GM18526 (cell line): ENCODE results near the gene CNIH2.
A peak's percentile ranks its signal among the peaks of the same experiment; 100 is the strongest.

Experiments
- POLR2A ChIP-seq: IDR thresholded peaks from 3 replicates; pipeline ENCODE4 v1.6.1; 2011; ENCODE audit not compliant: insufficient read length; ENCODE audit errors: extremely low read depth

The CNIH2 gene

DNA sequence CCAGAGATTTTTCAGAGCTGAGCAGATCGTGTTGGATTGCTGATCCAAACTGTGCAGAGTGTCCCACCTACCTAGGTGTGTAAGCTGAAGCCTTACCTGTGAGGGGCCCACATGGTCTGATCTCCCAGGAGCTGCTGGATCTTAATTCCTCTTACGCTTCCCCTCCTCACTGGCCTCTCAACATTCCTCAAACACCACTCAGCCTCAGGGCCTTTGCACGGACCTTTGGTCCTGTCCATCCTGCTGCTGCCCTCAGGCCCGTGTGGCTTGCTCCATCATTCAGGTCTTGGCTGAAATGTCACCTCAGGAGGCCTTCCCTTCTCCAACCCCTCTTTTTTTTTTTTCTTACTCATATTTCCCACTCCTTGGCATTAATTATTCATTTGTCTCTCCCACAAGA lies 30.7 kb upstream of the CNIH2 start:
- no peak for TF ChIP-seq POLR2A

DNA sequence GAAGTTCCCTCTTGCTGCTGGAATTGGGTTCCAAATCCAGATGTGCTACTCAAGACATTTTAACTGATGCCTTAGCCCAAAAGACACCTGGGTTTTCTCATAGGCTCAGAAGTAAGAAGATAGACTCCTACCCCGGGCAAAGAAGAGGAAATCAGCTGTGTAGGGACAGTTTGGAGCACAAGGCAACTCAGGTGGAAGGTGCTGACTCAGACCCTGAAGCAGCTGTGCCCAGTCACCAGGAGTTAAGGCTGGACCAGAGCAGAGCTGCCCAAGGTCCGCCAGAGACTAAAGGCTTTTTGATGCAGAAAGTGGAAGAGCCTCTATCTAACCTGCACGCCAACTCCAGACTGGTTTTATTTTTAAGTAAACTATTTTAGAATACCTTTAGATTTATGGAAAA lies 30.2 kb upstream of the CNIH2 start:
- TF ChIP-seq POLR2A: no peak

DNA sequence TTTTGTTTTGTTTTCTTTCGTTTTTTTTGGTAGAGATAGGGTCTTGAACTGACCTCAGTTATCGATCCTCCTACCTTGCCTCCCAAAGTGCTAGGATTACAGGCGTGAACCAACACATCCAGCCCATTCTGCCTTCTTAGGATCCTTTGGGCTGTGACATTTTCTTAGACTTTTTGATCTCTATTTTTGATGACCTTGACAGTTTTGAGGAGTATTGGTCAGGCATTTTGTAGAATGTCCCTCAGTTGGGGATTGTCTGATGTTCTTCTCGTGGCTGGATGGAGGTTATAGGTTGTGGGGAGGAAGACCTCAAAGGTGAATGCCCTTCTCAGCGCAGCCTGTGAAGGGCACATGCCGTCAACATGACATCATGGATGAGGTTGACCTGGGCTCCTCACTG lies 29.1 kb upstream of the CNIH2 start:
- no peak for TF ChIP-seq POLR2A

DNA sequence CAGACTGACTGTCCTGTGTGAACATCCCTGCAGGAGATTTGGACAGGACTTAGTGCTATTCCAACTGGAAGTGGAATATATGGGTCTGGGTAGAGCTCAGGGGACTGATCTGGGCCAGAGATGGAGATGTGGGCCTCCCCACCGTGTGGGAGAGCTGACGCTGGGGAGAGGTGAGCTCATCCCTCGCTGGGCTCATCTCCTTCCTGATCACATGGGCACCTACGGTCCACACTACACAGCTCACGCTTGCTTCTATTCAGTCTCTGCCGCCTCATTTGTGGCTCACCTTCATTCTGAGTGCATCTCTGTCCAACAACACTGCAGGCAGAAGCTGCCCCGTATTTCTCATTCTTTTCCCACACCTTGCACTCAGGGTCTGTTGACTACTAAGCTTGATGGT lies 26.2 kb upstream of the CNIH2 start:
- TF ChIP-seq POLR2A: no peak

DNA sequence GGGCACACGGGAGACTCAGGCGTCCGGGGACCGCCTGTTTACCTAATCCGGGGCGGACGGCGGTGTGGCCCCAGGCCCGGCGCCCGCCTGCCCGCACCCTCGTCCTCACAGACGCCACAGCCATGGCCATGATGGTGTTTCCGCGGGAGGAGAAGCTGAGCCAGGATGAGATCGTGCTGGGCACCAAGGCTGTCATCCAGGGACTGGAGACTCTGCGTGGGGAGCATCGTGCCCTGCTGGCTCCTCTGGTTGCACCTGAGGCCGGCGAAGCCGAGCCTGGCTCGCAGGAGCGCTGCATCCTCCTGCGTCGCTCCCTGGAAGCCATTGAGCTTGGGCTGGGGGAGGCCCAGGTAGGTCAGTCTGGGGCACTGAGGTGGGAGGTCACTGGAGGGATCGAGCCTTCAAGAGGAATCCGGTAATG lies 19.5 kb upstream of the CNIH2 start:
- no peak for TF ChIP-seq POLR2A

DNA sequence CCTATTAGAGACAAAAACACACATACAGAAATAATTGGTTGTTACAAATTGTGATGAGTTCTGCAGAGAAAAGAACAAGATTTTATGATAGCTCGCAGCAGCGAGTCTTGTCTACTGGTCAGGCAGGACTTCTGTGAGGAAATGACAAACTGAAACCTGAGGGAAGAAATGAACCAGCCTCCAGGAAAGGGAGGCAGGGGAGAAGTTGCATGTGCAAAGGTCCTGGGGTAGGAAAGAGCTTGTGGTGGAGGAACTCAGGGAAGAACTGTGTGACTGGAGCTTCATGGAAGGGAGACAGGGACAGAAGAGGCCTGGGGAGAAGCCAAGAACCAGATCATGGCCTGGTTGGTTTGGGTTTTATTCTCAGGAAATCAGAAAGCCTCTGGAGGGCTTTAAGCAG lies 18.8 kb upstream of the CNIH2 start:
- TF ChIP-seq POLR2A: no peak

DNA sequence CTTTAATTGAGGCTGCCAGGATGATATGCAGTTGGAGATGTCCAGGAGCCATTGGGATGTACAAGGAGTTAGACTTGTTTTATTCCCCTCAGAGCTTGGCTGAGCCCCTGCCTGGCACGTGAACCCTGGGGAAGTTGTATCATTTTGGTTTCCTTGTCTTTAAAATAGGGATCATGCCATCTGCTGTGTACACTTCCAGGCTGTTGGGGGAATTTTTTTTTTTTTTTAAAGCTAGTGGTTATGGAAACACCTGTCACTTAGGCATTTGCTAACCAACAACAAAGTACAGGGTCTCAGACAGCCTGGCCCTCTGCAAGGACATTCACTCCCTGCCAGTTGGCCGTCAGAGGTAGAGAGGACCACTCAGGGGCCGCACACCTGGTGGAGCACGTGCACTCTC lies 18.0 kb upstream of the CNIH2 start:
- no peak for TF ChIP-seq POLR2A

DNA sequence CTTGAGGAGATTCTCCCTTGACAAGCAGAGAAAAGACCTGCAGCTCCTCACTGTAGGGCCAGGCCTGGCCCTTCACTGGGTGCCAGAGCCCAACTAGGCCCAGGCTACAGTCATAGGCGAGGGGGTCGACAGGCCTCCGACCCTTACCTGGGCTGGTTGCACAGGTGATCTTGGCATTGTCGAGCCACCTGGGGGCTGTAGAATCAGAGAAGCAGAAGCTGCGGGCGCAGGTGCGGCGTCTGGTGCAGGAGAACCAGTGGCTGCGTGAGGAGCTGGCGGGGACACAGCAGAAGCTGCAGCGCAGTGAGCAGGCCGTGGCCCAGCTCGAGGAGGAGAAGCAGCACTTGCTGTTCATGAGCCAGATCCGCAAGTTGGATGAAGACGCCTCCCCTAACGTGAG lies 16.4 kb upstream of the CNIH2 start:
- TF ChIP-seq POLR2A: no peak

DNA sequence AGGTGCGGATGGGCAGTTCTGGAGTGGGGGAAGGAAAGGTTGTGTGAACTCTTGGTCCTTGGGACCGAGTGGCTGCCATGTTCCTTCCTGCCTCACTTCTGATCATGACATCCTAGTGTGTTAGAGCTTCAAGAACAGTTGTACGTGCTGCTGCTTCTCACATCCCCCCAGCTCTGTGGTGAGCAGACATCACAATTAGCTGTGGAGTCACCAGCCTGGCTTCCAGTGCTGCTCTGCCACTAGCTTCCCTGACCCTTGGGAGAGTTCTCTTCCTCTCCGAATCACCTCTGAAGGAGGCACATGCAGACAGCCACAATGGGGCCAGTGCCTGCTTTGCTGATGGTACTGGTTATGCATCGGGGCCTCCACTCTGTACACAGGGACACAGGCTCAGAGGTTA lies 15.8 kb upstream of the CNIH2 start:
- no peak for TF ChIP-seq POLR2A

DNA sequence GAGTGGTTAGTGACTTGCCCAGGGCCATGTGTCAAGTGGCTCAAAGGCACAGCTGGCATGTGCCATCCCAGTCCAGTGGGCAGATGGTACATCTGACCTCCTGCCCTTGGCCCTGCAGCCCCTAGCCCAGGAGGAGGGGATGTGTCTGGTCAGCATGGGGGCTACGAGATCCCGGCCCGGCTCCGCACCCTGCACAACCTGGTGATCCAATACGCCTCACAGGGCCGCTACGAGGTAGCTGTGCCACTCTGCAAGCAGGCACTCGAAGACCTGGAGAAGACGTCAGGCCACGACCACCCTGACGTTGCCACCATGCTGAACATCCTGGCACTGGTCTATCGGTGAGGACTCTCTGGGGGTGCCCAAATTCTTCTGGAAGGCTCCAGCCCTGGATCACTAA lies 15.3 kb upstream of the CNIH2 start:
- no peak for TF ChIP-seq POLR2A

DNA sequence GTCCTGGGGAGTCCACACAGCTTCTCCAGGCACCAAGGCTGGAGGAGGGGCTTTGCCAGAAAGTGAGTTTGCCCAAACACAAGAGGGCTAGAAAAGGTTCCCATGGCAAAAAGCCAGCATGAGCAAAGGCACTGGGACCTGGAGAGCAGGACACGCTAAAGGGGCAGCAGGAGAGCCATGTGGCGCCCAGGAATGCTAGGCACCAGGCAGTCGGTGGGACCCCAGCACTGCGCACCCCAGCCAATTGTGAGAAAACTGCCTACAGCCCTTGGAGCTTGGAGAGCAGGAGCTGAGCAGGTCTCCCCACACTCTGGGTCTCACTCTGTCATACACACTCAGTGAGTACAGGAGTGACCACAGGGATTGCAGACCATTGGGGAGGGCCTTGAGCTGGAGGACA lies 14.7 kb upstream of the CNIH2 start:
- no peak for TF ChIP-seq POLR2A

DNA sequence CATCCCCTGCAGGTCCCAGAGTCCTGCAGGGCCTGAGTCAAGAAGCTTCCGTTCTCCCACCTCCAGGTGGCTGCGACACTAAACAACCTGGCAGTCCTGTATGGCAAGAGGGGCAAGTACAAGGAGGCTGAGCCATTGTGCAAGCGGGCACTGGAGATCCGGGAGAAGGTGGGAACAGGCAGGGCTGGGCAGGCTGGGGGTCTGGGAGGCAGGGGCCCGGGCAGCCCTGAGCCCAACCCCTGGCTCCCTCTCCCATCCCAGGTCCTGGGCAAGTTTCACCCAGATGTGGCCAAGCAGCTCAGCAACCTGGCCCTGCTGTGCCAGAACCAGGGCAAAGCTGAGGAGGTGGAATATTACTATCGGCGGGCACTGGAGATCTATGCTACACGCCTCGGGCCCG lies 14.2 kb upstream of the CNIH2 start:
- TF ChIP-seq POLR2A: no peak

DNA sequence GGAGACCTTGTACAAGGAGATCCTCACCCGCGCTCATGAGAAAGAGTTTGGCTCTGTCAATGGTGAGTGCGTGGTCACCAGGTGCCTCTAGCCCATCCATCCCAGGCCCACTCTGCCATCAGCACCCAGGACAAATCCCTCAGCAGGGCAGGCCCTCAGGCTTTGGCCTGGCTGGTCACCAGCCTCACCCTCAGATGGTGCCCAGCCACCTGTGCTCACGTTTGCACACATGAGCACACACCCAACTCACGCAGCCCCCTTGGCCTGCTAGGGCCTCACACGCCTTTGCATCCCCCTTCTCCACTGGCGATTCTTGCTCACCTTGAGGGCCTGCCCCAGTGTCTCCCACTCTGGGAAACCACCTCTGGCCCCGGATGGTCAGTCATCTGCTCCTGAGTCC lies 13.6 kb upstream of the CNIH2 start:
- no peak for TF ChIP-seq POLR2A

DNA sequence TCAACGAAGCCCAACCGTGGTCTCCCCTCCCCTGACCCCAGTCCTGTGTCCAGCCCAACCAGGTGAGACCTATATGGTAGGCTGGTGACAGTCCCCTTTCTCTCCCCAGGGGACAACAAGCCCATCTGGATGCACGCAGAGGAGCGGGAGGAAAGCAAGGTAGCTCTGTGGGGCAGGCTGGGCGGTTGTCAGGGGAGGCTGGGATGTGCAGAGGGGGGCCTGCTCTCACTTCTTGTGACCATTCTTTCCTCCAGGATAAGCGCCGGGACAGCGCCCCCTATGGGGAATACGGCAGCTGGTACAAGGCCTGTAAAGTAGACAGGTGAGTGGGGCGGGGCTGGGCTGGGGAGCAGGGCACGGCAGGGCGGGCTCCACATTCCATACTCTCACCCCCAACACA lies 13.1 kb upstream of the CNIH2 start:
- TF ChIP-seq POLR2A: no peak

DNA sequence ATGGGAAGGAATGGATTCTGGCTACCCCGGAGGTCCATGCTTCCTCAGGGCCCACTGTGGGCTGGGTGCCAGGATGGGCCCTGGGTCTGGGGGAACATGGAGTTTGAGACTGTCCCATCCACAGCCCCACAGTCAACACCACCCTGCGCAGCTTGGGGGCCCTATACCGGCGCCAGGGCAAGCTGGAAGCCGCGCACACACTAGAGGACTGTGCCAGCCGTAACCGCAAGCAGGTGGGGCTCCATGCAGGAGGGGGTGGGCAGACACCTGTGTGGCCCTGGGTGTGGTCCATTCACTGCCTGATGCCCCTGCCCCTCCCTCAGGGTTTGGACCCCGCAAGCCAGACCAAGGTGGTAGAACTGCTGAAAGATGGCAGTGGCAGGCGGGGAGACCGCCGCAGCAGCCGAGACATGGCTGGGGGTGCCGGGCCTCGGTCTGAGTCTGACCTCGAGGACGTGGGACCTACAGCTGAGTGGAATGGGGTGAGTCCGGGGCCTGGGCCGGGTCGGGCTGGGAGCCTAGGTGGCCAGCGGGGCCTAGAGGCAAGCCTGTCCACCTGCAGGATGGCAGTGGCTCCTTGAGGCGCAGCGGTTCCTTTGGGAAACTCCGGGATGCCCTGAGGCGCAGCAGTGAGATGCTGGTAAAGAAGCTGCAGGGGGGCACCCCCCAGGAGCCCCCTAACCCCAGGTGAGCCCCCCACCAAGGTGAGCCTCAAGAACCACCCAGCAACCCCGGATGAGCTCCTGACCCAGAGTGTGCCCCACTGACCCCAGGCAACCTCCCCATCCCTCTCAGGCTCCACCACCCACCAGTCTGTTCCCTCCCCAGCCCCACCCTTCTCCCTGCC lies 12.2 kb upstream of the CNIH2 start:
- no peak for TF ChIP-seq POLR2A

DNA sequence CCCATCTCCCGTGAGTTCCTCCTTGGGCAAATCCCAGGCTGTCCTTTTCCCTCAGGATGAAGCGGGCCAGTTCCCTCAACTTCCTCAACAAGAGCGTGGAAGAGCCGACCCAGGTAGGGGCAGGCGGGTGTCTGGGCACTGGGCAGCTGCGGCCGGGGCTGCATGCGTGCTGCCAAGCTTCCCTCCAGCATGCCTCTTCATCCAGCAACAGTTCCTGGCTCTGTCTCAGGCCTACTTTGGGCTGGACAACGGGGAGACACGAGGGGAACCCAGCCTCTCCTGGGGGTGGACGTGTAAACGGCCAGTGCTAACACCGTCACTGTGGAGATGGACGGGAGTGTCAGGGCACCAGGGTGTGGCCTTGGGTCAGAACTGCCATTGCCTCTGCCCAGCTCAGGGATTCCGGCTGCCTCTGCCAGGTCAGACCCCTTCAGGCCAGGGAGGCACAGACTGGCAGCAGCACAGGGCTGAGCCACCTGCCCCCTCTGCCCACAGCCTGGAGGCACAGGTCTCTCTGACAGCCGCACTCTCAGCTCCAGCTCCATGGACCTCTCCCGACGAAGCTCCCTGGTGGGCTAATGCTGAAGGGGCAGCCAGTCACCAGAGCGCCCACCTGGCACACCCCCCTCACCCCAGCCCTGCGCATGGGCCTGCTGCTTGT lies 11.5 kb upstream of the CNIH2 start:
- no peak for TF ChIP-seq POLR2A

DNA sequence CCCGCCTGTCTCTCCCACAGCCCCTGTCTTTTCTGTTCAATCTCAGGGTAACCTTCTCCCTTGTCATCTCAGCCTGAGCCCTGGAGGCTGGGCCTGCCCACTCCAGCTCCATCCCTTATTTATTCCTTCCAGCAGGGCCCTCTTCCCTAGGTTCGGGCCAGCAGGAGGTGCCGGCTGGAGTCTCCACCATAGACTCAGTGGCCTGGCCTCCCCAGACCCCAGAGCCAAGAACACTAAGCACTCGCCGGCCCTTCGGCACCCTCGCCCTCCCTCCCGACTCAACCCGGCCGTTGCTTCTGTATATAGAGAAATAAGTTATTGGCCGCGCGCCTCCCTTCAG lies 11.0 kb upstream of the CNIH2 start:
- TF ChIP-seq POLR2A: no peak

DNA sequence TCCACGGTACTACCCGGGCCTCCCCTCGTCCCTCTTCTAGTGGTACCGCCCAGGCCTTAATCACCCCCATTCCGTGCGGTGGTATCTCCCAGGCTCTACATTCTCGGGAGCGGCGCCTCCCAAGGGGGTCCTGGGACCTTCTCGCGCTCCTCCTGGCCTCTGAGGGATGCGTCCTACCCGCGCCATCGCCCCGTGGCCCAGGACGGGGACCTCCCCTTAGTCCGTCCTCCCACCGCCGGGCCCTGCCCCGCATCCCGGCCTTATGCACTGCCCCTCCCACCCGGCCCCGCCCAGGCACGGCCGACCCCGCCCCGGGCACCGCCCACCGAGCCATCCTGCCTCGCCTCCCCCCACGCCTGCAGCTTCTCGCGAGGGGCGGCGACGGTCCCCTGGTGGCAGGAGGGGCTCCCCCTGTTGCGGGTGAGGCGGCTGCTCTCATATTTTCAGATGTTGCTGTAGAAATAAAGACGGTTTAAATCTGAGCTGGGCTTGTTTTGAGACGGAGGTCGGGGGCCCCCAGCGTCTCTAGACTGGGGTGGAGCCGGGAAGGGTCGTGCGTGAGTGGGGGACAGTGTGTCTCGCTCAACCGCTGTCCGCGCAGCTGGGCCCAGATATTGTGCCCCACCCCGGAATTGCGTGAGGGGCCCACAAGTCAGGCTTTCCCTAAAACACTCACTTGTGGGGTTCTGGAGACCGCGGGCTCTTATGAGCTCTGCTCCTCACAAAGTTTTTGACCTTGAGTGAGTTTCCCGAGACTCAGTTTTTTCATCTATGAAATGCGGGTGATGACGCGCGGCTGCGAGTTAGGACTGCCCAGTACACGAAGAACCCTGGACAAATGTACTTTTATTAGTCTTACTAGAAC lies 10.4 kb upstream of the CNIH2 start:
- TF ChIP-seq POLR2A: peak; percentile 50
